Fibroblast of lung (primary cell): ENCODE results near the gene CCNJL. TPM values are rescaled to one million over a fixed set of nuclear protein-coding genes. Genes with fewer than 3 reads are reported as not detected.
A peak's percentile ranks its signal among the peaks of the same experiment; 100 is the strongest.

Experiments used
- DNase-seq, 2 donors: peaks; one replicate each; pipeline versions ENCODE4 v3.0.0 to v3.0.0-alpha.2; 2010; ENCODE audit warnings: low read depth in 2 of 2
- H2AFZ ChIP-seq: 2 replicates; pipeline ENCODE4 v1.5.1; 2012; ENCODE audit warnings: low read length, control low read depth, inconsistent platforms
- H3K27ac ChIP-seq: 2 replicates; pipeline ENCODE4 v1.5.1; 2011; ENCODE audit warnings: low read length, control low read depth; ENCODE audit not compliant: insufficient read depth
- H3K27me3 ChIP-seq: 2 replicates; pipeline ENCODE4 v1.5.1; 2011; ENCODE audit warnings: mild to moderate bottlenecking, low read length; ENCODE audit not compliant: control insufficient read depth, insufficient read depth
- H3K36me3 ChIP-seq: 2 replicates; pipeline ENCODE4 v1.5.1; 2011; ENCODE audit warnings: low read length; ENCODE audit not compliant: control insufficient read depth, insufficient read depth
- H3K4me1 ChIP-seq: 2 replicates; pipeline ENCODE4 v1.5.1; 2011; ENCODE audit warnings: low read length; ENCODE audit not compliant: control insufficient read depth, insufficient read depth; ENCODE audit errors: extremely low read depth
- H3K4me2 ChIP-seq: 2 replicates; pipeline ENCODE4 v1.5.1; 2011; ENCODE audit warnings: low read length, control low read depth; ENCODE audit not compliant: insufficient read depth; ENCODE audit errors: extremely low read depth
- H3K4me3 ChIP-seq, 4 experiments: fragments of 200-600 bp in 1 of 4; sonication (generic) in 1 of 4; replicated peaks in 1 of 4; 2 replicates each; pipeline ENCODE4 v1.5.1; 2011 to 2016; ENCODE audit warnings: low read length in 4 of 4, low read depth in 3 of 4, mild to moderate bottlenecking in 3 of 4, control low read depth in 2 of 4, inconsistent platforms in 1 of 4, mixed read lengths in 1 of 4; ENCODE audit not compliant: insufficient read depth in 1 of 4; ENCODE audit errors: control extremely low read depth in 1 of 4
- H3K79me2 ChIP-seq: 2 replicates; pipeline ENCODE4 v1.5.1; 2012; ENCODE audit warnings: mild to moderate bottlenecking, low read length, inconsistent platforms; ENCODE audit not compliant: control insufficient read depth, insufficient read depth
- H3K9ac ChIP-seq: 2 replicates; pipeline ENCODE4 v1.5.1; 2011; ENCODE audit warnings: mild to moderate bottlenecking, low read length, control low read depth; ENCODE audit not compliant: insufficient read depth
- H3K9me3 ChIP-seq: 2 replicates; pipeline ENCODE4 v1.5.1; 2012; ENCODE audit warnings: low read depth, low read length; ENCODE audit not compliant: control insufficient read depth, insufficient read depth
- H4K20me1 ChIP-seq: 2 replicates; pipeline ENCODE4 v1.5.1; 2011; ENCODE audit warnings: low read length; ENCODE audit not compliant: control insufficient read depth, insufficient read depth; ENCODE audit errors: extremely low read depth
- CTCF ChIP-seq, 2 donors: IDR thresholded peaks in 1 of 2; conservative IDR thresholded peaks in 1 of 2; 1 replicate in 1 of 2; 2 replicates in 1 of 2; pipeline ENCODE4 v1.5.1; 2011 to 2012; ENCODE audit warnings: low read length in 2 of 2, control low read depth in 1 of 2, inconsistent platforms in 1 of 2, low read depth in 1 of 2, mild to moderate bottlenecking in 1 of 2
- EZH2 ChIP-seq: IDR thresholded peaks from 2 replicates; pipeline ENCODE4 v1.5.1; 2012; ENCODE audit warnings: low read length, control low read depth, mild to moderate bottlenecking; ENCODE audit errors: missing control alignments
- polyA plus RNA-seq, 2 donors: library from polyadenylated mRNA; depleted of rRNA in 1 of 2; stranded (reverse) in 1 of 2; unstranded in 1 of 2; fragments of >200 nt; gene quantifications; 2 replicates each; pipeline ENCODE4 v1.2.1, GENCODE V29; 2011 to 2012; ENCODE audit warnings: missing spikeins in 1 of 2
- total RNA-seq: library from RNA; depleted of rRNA; stranded (reverse); fragments of >200 nt; gene quantifications from 2 replicates; pipeline ENCODE4 v1.2.1, GENCODE V29; 2014

CCNJL gene
- total and polyA plus RNA-seq, 2 donors (not counting 1 experiment from before 2014, with no cell fraction given) = 0.73 TPM; not detected in 1

GRCh38 chr5:160260006-160260775 is 52.2 kb downstream of the CCNJL start:
- peak overlapping the region; percentile 59 for H3K27ac ChIP-seq

GRCh38 chr5:160259341-160259740 is 53.0 kb downstream of the CCNJL start:
- Histone ChIP-seq H3K79me2 (no peaks in the 10 kb centered on the region), H3K4me1 (peaks cover 10% of the 10 kb centered on the region), H3K27ac (no peak overlapping the region), H3K9ac (no peak overlapping the region), H3K9me3 (no peaks in the 10 kb centered on the region), H4K20me1 (no peaks in the 10 kb centered on the region), H3K36me3 (no peaks in the 10 kb centered on the region), H3K27me3 (no peaks in the 10 kb centered on the region), H3K4me2 (no peak overlapping the region), H2AFZ (no peak overlapping the region), H3K4me3 (no peak overlapping the region)
- DNase-seq = no peak
- no peak for TF ChIP-seq CTCF (conservative IDR thresholded peaks at IDR 0.05 in 1 of 2, IDR thresholded peaks at IDR 0.05 in 1 of 2; ENCODE audit: low read depth in 1 of 2, low read length in 2 of 2)
- no peak for TF ChIP-seq EZH2

More at GRCh38 chr5:160260006-160260775, 52.2 kb downstream of the CCNJL start:
- Histone ChIP-seq H2AFZ (no peak overlapping the region), H3K36me3 (no peaks in the 10 kb centered on the region), H3K4me3 (no peak overlapping the region), H3K27me3 (no peaks in the 10 kb centered on the region), H3K79me2 (no peaks in the 10 kb centered on the region), H3K9ac (peak overlapping the region; percentile 31), H3K9me3 (no peaks in the 10 kb centered on the region), H4K20me1 (no peaks in the 10 kb centered on the region), H3K4me1 (peaks cover 10% of the 10 kb centered on the region), H3K4me2 (no peak overlapping the region)
- no peak for DNase-seq
- TF ChIP-seq CTCF (conservative IDR thresholded peaks at IDR 0.05 in 1 of 2, IDR thresholded peaks at IDR 0.05 in 1 of 2; ENCODE audit: low read depth in 1 of 2, low read length in 2 of 2) = no peak
- TF ChIP-seq EZH2 = no peak

- Histone ChIP-seq H3K9ac (no peak overlapping the region), H3K27me3 (no peaks in the 10 kb centered on the region), H3K27ac (no peak overlapping the region), H3K4me3 (no peak overlapping the region), H3K36me3 (no peaks in the 10 kb centered on the region), H3K4me1 (no peaks in the 10 kb centered on the region), H3K9me3 (no peaks in the 10 kb centered on the region), H4K20me1 (no peaks in the 10 kb centered on the region), H3K4me2 (no peak overlapping the region), H3K79me2 (no peaks in the 10 kb centered on the region), H2AFZ (no peak overlapping the region)
- TF ChIP-seq CTCF (conservative IDR thresholded peaks at IDR 0.05 in 1 of 2, IDR thresholded peaks at IDR 0.05 in 1 of 2; ENCODE audit: low read depth in 1 of 2, low read length in 2 of 2) = no peak
- no peak for TF ChIP-seq EZH2
- DNase-seq = no peak
Observed at GRCh38 chr5:160254706-160255105, 57.7 kb downstream of the CCNJL start.
